MM.1S (cell line): ENCODE results near the gene SELENON.

ENCODE experiments used
- DNase-seq: peaks from one replicate; pipeline ENCODE4 v3.0.0-alpha.2; 2015
- H2AFZ ChIP-seq: fragments of 300-600 bp; sonication (generic); 2 replicates; pipeline ENCODE4 v1.6.0; 2016; ENCODE audit warnings: antibody characterized with exemption, low read length
- H3F3A ChIP-seq: fragments of 300-600 bp; sonication (generic); 2 replicates; pipeline ENCODE4 v1.6.1; 2016; ENCODE audit warnings: mild to moderate bottlenecking, antibody characterized with exemption, low read length, moderate library complexity, mixed read lengths; ENCODE audit not compliant: insufficient read depth
- H3K27ac ChIP-seq: fragments of 300-600 bp; sonication (generic); 2 replicates; pipeline ENCODE4 v1.5.1; 2016; ENCODE audit warnings: mild to moderate bottlenecking, low read length
- H3K27me3 ChIP-seq: fragments of 300-600 bp; sonication (generic); replicated peaks from 2 replicates; pipeline ENCODE4 v1.6.0; 2016; ENCODE audit warnings: low read length; ENCODE audit not compliant: insufficient read depth
- H3K36me3 ChIP-seq: fragments of 300-600 bp; sonication (generic); replicated peaks from 2 replicates; pipeline ENCODE4 v1.6.1; 2016; ENCODE audit warnings: mild to moderate bottlenecking, low read length, mixed read lengths; ENCODE audit not compliant: insufficient read depth
- H3K4me1 ChIP-seq: fragments of 300-600 bp; sonication (generic); 2 replicates; pipeline ENCODE4 v1.6.1; 2016; ENCODE audit warnings: low read length, mixed read lengths
- H3K4me2 ChIP-seq: fragments of 300-600 bp; sonication (generic); 2 replicates; pipeline ENCODE4 v1.6.0; 2016; ENCODE audit warnings: low read depth, low read length
- H3K4me3 ChIP-seq: fragments of 300-600 bp; sonication (generic); 2 replicates; pipeline ENCODE4 v1.5.1; 2016; ENCODE audit warnings: low read length, mixed read lengths
- H3K79me2 ChIP-seq: fragments of 300-600 bp; sonication (generic); 2 replicates; pipeline ENCODE4 v1.6.1; 2016; ENCODE audit warnings: mixed run types, low read length, mixed read lengths
- H3K9ac ChIP-seq: fragments of 300-600 bp; sonication (generic); 2 replicates; pipeline ENCODE4 v1.6.1; 2016; ENCODE audit warnings: low read length, mixed read lengths
- H3K9me2 ChIP-seq: fragments of 300-600 bp; sonication (generic); replicated peaks from 2 replicates; pipeline ENCODE4 v1.6.1; 2016; ENCODE audit warnings: mild to moderate bottlenecking, low read length, mixed read lengths; ENCODE audit not compliant: insufficient read depth
- H3K9me3 ChIP-seq: fragments of 300-600 bp; sonication (generic); replicated peaks from 2 replicates; pipeline ENCODE4 v1.6.1; 2016; ENCODE audit warnings: mild to moderate bottlenecking, low read length, mixed read lengths; ENCODE audit not compliant: insufficient read depth
- H4K20me1 ChIP-seq: fragments of 300-600 bp; sonication (generic); 2 replicates; pipeline ENCODE4 v1.6.1; 2016; ENCODE audit warnings: mild to moderate bottlenecking, low read length, moderate library complexity, mixed read lengths; ENCODE audit not compliant: insufficient read depth
- CTCF ChIP-seq: fragments of 300-600 bp; sonication (generic); IDR thresholded peaks from 2 replicates; pipeline ENCODE4 v1.5.1; 2016; ENCODE audit warnings: antibody characterized with exemption, low read length, mixed read lengths
- EZH2 ChIP-seq: fragments of 300-600 bp; sonication (generic); optimal IDR thresholded peaks from 2 replicates; pipeline ENCODE3; 2017; ENCODE audit warnings: low read depth, mild to moderate bottlenecking, antibody characterized with exemption, low read length, mixed read lengths
- EZH2phosphoT487 ChIP-seq: fragments of 300-600 bp; sonication (generic); IDR thresholded peaks from 2 replicates; pipeline ENCODE4 v1.6.1; 2018; ENCODE audit warnings: antibody characterized with exemption, low read length

SELENON gene

DNA sequence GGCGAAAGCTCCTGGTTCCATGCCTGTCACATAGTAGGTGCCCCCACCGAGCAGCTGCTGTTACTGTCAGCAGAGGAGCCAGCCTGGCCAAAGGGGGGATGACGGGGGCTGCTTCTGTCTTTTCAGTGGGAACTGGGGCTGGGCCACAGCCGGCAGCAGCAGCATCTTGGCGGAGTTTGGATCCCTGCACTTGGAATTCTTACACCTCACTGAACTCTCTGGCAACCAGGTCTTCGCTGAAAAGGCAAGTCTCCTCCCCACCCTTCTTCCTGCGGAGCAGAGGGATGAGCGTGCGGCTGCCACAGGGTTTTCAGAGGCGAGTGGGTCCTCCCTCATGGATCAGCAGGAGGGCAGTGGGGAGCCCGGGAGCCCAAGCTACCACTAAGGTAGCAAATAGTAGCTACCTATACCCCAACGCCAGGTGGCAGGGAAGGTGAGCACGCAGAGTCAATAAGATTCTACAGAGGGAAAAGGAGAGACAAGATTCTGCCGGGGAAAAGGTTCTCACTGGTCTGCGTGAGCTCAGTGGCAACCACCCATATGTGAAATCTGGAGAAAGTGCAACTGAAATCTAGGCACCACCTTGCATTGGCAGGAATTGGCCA, 41.4 kb upstream of the SELENON start:
- no peaks in the 10 kb centered on the region for H3K79me2 ChIP-seq
- H3K36me3 ChIP-seq, result no peaks in the 10 kb centered on the region
- no peaks in the 10 kb centered on the region for H3K9me2 ChIP-seq
- H3K4me3 ChIP-seq, result no peak overlapping the region
- H2AFZ ChIP-seq, result no peak overlapping the region
- no peak overlapping the region for H3K4me2 ChIP-seq
- no peak overlapping the region for H3K27ac ChIP-seq
- no peaks in the 10 kb centered on the region for H3F3A ChIP-seq
- H3K9me3 ChIP-seq, result no peaks in the 10 kb centered on the region
- no peaks in the 10 kb centered on the region for H3K27me3 ChIP-seq
- no peak for DNase-seq
- H4K20me1 ChIP-seq, result no peaks in the 10 kb centered on the region
- H3K4me1 ChIP-seq, result no peaks in the 10 kb centered on the region
- H3K9ac ChIP-seq, result no peak overlapping the region
- TF ChIP-seq EZH2phosphoT487 (no peak), CTCF (no peak), EZH2 (no peak)

- H2AFZ ChIP-seq, result no peak overlapping the region
- H3K9me2 ChIP-seq, result no peaks in the 10 kb centered on the region
- H3F3A ChIP-seq, result no peaks in the 10 kb centered on the region
- no peaks in the 10 kb centered on the region for H3K4me1 ChIP-seq
- no peak for TF ChIP-seq EZH2phosphoT487
- no peak for TF ChIP-seq CTCF
- no peak for TF ChIP-seq EZH2
- H3K79me2 ChIP-seq, result no peaks in the 10 kb centered on the region
- H3K27ac ChIP-seq, result no peak overlapping the region
- no peaks in the 10 kb centered on the region for H4K20me1 ChIP-seq
- no peaks in the 10 kb centered on the region for H3K9me3 ChIP-seq
- no peak overlapping the region for H3K4me2 ChIP-seq
- H3K36me3 ChIP-seq, result no peaks in the 10 kb centered on the region
- H3K9ac ChIP-seq, result no peak overlapping the region
- DNase-seq, result no peak
- H3K27me3 ChIP-seq, result no peaks in the 10 kb centered on the region
- H3K4me3 ChIP-seq, result no peak overlapping the region
These were observed 39.8 kb upstream of the SELENON start for GRCh38 chr1:25760122-25760719.

DNA sequence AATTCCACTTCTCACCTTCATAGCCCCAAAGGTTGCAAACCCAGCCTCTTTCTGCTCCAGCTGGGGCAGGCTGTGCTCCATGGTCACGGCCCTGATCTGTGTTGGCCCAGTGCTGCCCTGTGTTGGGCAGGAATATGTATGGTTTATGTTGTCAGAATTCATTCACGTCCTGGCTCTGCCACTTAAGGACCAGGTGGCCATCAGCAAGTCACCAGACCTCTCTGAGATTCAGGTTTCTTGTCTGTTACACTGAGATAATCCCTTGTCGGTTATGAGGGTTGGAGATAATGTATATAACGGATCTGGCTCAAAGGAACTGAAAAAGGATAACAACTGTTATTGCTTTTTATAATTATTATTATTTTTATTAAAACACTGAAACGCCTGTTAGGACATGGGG, 39.1 kb upstream of the SELENON start:
- Histone ChIP-seq H4K20me1 (no peaks in the 10 kb centered on the region), H3K36me3 (no peaks in the 10 kb centered on the region), H3K9me3 (no peaks in the 10 kb centered on the region)

More for the DNA sequence above, 39.1 kb upstream of the SELENON start:
- Histone ChIP-seq H3K9me2 (no peaks in the 10 kb centered on the region), H3K27me3 (no peaks in the 10 kb centered on the region), H3K4me3 (no peak overlapping the region), H3K79me2 (no peaks in the 10 kb centered on the region), H2AFZ (no peak overlapping the region), H3K9ac (no peak overlapping the region), H3K4me2 (no peak overlapping the region), H3K27ac (no peak overlapping the region), H3F3A (no peaks in the 10 kb centered on the region), H3K4me1 (no peaks in the 10 kb centered on the region)
- TF ChIP-seq EZH2 (no peak), EZH2phosphoT487 (no peak), CTCF (no peak)
- no peak for DNase-seq
